Right atrium auricular region (tissue), 2 donors: ENCODE results near the gene THYN1. TPM values are rescaled to one million over a fixed set of nuclear protein-coding genes. Genes with fewer than 3 reads are reported as not detected.
"Not testable (repeated sequence)": the region's sequence is repeated elsewhere in the genome, so short reads cannot be mapped to it uniquely, and the experiment has no call there.

Source experiments
- DNase-seq: peaks from one replicate; pipeline ENCODE4 v3.0.0-alpha.2; 2019; ENCODE audit warnings: low spot score
- H3K27ac ChIP-seq, 2 donors: fragments of 200-600 bp; sonication (generic); 1 replicate in 1 of 2; 2 replicates in 1 of 2; pipeline ENCODE4 v1.5.1; 2016 to 2019
- H3K27me3 ChIP-seq, 2 donors: fragments of 200-600 bp; sonication (generic); one replicate each; pipeline versions ENCODE4 v1.5.1 to v1.6.0; 2017 to 2019
- H3K36me3 ChIP-seq: fragments of 200-600 bp; sonication (generic); one replicate; pipeline ENCODE4 v1.5.1; 2016
- H3K4me1 ChIP-seq, 2 donors: fragments of 200-600 bp; sonication (generic); one replicate each; pipeline versions ENCODE4 v1.5.1 to v1.6.0; 2017 to 2019
- H3K4me3 ChIP-seq, 2 donors: fragments of 200-600 bp; sonication (generic); 1 replicate in 1 of 2; 2 replicates in 1 of 2; pipeline ENCODE4 v1.5.1; 2017 to 2019; ENCODE audit warnings: mild to moderate bottlenecking in 1 of 2, moderate library complexity in 1 of 2
- H3K9me3 ChIP-seq, 2 donors: fragments of 200-600 bp; sonication (generic); one replicate each; pipeline ENCODE4 v1.5.1; 2019
- CTCF ChIP-seq, 2 donors: fragments of 200-600 bp; sonication (generic); IDR thresholded peaks; one replicate each; pipeline ENCODE4 v1.5.1; 2019; ENCODE audit warnings: antibody characterized with exemption in 2 of 2
- total RNA-seq, 2 donors: library from RNA; depleted of rRNA; stranded (reverse); fragments of >200 nt; gene quantifications; one replicate each; pipeline ENCODE4 v1.1.0, GENCODE V29; 2016

The THYN1 gene
- total RNA-seq, 2 donors from 2014 or later = 35.8 to 47.1 TPM

- H3K27me3 ChIP-seq = no peaks in the 10 kb centered on the region
- H3K4me1 ChIP-seq = no peaks in the 10 kb centered on the region
- no peaks in the 10 kb centered on the region for H3K9me3 ChIP-seq
- no peak overlapping the region for H3K4me3 ChIP-seq
- TF ChIP-seq CTCF (IDR thresholded peaks at IDR 0.05) = no peak
- no peak overlapping the region for H3K27ac ChIP-seq
- no peaks in the 10 kb centered on the region for H3K36me3 ChIP-seq
- DNase-seq = peak; percentile 47
These were observed 37.5 kb upstream of the THYN1 start for GRCh38 chr11:134290646-134291045.

GRCh38 chr11:134289789-134290188, 36.6 kb upstream of the THYN1 start:
- no peak for TF ChIP-seq CTCF (IDR thresholded peaks at IDR 0.05)
- Histone ChIP-seq H3K4me3 (no peak overlapping the region), H3K36me3 (no peaks in the 10 kb centered on the region), H3K27me3 (no peaks in the 10 kb centered on the region), H3K9me3 (no peaks in the 10 kb centered on the region), H3K27ac (no peak overlapping the region), H3K4me1 (no peaks in the 10 kb centered on the region)
- peak; percentile 57 for DNase-seq

GRCh38 chr11:134289167-134289566, 36.0 kb upstream of the THYN1 start:
- no peaks in the 10 kb centered on the region for H3K36me3 ChIP-seq
- H3K27me3 ChIP-seq = no peaks in the 10 kb centered on the region
- DNase-seq = no peak
- H3K27ac ChIP-seq = no peak overlapping the region
- no peak for TF ChIP-seq CTCF (IDR thresholded peaks at IDR 0.05)
- no peaks in the 10 kb centered on the region for H3K4me1 ChIP-seq
- no peak overlapping the region for H3K4me3 ChIP-seq
- H3K9me3 ChIP-seq = no peaks in the 10 kb centered on the region

GRCh38 chr11:134288486-134288885, 35.3 kb upstream of the THYN1 start:
- Histone ChIP-seq H3K36me3 (no peaks in the 10 kb centered on the region), H3K9me3 (no peaks in the 10 kb centered on the region), H3K4me3 (no peak overlapping the region), H3K27ac (no peak overlapping the region), H3K27me3 (no peaks in the 10 kb centered on the region), H3K4me1 (no peaks in the 10 kb centered on the region)
- TF ChIP-seq CTCF (IDR thresholded peaks at IDR 0.05) = no peak
- peak; percentile 26 for DNase-seq

GRCh38 chr11:134287561-134287960, 34.4 kb upstream of the THYN1 start:
- no peaks in the 10 kb centered on the region for H3K36me3 ChIP-seq
- H3K4me3 ChIP-seq = no peak overlapping the region
- no peak overlapping the region for H3K27ac ChIP-seq
- TF ChIP-seq CTCF (IDR thresholded peaks at IDR 0.05) = no peak
- DNase-seq = peak; percentile 43
- no peaks in the 10 kb centered on the region for H3K4me1 ChIP-seq
- no peaks in the 10 kb centered on the region for H3K27me3 ChIP-seq
- H3K9me3 ChIP-seq = no peaks in the 10 kb centered on the region

- H3K36me3 ChIP-seq, H3K27me3 ChIP-seq, H3K9me3 ChIP-seq, H3K4me3 ChIP-seq, H3K4me1 ChIP-seq, H3K27ac ChIP-seq: not testable (repeated sequence)
- peak; percentile 21 for DNase-seq
These were observed 31.2 kb upstream of the THYN1 start for GRCh38 chr11:134284349-134284748.
